Spleen (tissue), 7 donors: ENCODE measurements around the gene TCF12.
"Not testable (repeated sequence)": the region's sequence is repeated elsewhere in the genome, so short reads cannot be mapped to it uniquely, and the experiment has no call there.

ENCODE experiments used
- CTCF ChIP-seq, 11 experiments: fragments of 200-600 bp in 7 of 11; fragments of 450-650 bp in 4 of 11; sonication (generic) in 4 of 11; IDR thresholded peaks in 8 of 11; conservative IDR thresholded peaks in 3 of 11; 1 replicate in 7 of 11; 2 replicates in 4 of 11; pipeline versions ENCODE4 v1.4.0 to v1.8.0; 2016 to 2021; ENCODE audit warnings: antibody characterized with exemption in 11 of 11, inconsistent platforms in 4 of 11, mild to moderate bottlenecking in 1 of 11
- POLR2A ChIP-seq, 3 donors: fragments of 450-650 bp; IDR thresholded peaks; one replicate each; pipeline ENCODE4 v1.5.1; 2017; ENCODE audit warnings: antibody characterized with exemption in 3 of 3, mild to moderate bottlenecking in 1 of 3
- POLR2AphosphoS5 ChIP-seq, 3 donors: sonication (generic); formaldehyde crosslinking; IDR thresholded peaks; one replicate each; pipeline ENCODE4 v1.5.1; 2017; ENCODE audit warnings: antibody characterized with exemption in 3 of 3
- donor health status: DM: no; HTN: no; CAD: no; lungs with moderate emphysema.
- donor health status: DM: no; HTN: no; CAD: no.
- donor health status: DM: no; HTN: no; CAD: no.

GRCh38 chr15:57014896-57015295 lies 96.5 kb downstream of the TCF12 start:
- TF ChIP-seq CTCF (IDR thresholded peaks at IDR 0.05 in 8 of 11, conservative IDR thresholded peaks at IDR 0.05 in 3 of 11); POLR2AphosphoS5 (IDR thresholded peaks at IDR 0.05); POLR2A (IDR thresholded peaks at IDR 0.05): not testable (repeated sequence)
